ENCODE measurements around the gene SLIT3.

Gene SLIT3

DNA sequence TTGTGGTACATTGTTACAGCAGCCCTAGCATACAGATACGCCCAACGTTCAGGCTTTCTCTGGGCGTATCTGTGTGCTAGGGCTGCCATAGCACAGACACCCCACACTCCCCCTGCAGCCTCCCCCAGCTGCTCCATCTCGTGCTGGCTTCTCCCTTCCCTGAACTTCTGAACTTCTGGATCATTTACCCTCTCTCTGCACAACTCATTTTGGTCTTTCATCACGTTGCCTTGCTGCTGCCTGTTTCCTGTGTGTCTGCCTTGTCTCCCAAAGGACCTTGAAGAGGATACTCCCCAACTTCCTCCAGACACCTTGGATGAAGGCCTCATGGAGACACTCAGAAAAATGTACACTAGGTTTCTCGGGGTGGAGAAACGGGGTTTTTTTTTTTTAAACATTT, 37.3 kb downstream of the SLIT3 start:
- no peaks in the 10 kb centered on the region for H3K9me2 ChIP-seq (replicated peaks; ENCODE audit: low read depth, low read length)
- H3K9me3 ChIP-seq (ENCODE audit: insufficient read depth, low read depth, low read length) = no peaks in the 10 kb centered on the region
- no peak overlapping the region for H3K4me3 ChIP-seq (ENCODE audit: low read length, poor library complexity, severe bottlenecking)
- no peak overlapping the region for H3K9ac ChIP-seq (ENCODE audit: low read depth, low read length, poor library complexity, severe bottlenecking)
- H2AFZ ChIP-seq (ENCODE audit: low read length) = no peak overlapping the region
- no peaks in the 10 kb centered on the region for H3F3A ChIP-seq (ENCODE audit: low read depth)
- TF ChIP-seq EZH2phosphoT487 (IDR thresholded peaks at IDR 0.05; ENCODE audit: borderline replicate concordance) (no peak), CTCF (conservative IDR thresholded peaks at IDR 0.05; ENCODE audit: low read length) (no peak)
- H4K20me1 ChIP-seq (ENCODE audit: insufficient read depth, low read length, poor library complexity, severe bottlenecking) = no peaks in the 10 kb centered on the region
- no peaks in the 10 kb centered on the region for H3K27me3 ChIP-seq (ENCODE audit: insufficient read depth, low read length, poor library complexity, severe bottlenecking)
- H3K79me2 ChIP-seq (ENCODE audit: insufficient read depth, low read length) = no peaks in the 10 kb centered on the region
- no peak overlapping the region for H3K4me2 ChIP-seq (ENCODE audit: low read depth, low read length, poor library complexity, severe bottlenecking)
- no peaks in the 10 kb centered on the region for H3K4me1 ChIP-seq (ENCODE audit: insufficient read depth, low read length, poor library complexity, severe bottlenecking)
- no peaks in the 10 kb centered on the region for H3K36me3 ChIP-seq (ENCODE audit: insufficient read depth, low read length)

GRCh38 chr5:169260896-169261569, 39.9 kb downstream of the SLIT3 start:
- no peaks in the 10 kb centered on the region for H3F3A ChIP-seq (ENCODE audit: low read depth)

DNA sequence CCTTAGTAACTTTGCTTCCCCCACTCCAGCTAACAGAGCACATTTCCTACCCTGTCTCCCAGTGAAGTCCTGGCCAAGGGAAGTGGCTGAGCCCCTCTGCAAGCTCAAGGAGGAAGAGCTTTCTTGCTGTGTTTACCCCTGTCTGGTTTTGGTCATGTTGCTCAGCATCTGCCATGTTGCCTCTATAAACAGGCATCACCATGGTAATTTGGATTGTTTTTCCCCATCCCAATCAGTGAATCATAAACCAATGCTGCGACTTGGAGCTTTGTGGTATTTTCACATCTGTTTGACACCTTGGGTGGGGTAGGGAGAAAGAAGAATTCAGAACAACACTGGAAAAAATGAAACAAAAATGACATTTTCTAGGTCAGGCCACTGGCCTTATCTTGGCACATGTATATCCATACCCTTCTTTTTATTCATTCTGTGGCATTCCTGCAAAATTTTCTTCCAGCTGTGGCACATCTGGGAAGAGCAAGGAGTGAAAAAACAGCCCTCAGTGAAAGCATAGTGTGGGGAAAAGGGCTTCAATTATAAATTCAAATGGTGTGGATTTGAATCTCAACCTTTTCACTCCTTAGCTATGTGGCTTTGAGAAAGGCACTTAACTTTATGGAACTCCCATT, 42.5 kb downstream of the SLIT3 start:
- H3K36me3 ChIP-seq (ENCODE audit: insufficient read depth, low read length) = no peaks in the 10 kb centered on the region
- H3K4me2 ChIP-seq (ENCODE audit: low read depth, low read length, poor library complexity, severe bottlenecking) = no peak overlapping the region
- H3K9me2 ChIP-seq (replicated peaks; ENCODE audit: low read depth, low read length) = no peaks in the 10 kb centered on the region
- no peak for TF ChIP-seq EZH2phosphoT487 (IDR thresholded peaks at IDR 0.05; ENCODE audit: borderline replicate concordance)
- TF ChIP-seq CTCF (conservative IDR thresholded peaks at IDR 0.05; ENCODE audit: low read length) = no peak
- H3K4me1 ChIP-seq (ENCODE audit: insufficient read depth, low read length, poor library complexity, severe bottlenecking) = no peaks in the 10 kb centered on the region
- no peaks in the 10 kb centered on the region for H3F3A ChIP-seq (ENCODE audit: low read depth)
- no peaks in the 10 kb centered on the region for H3K79me2 ChIP-seq (ENCODE audit: insufficient read depth, low read length)
- H3K9me3 ChIP-seq (ENCODE audit: insufficient read depth, low read depth, low read length) = no peaks in the 10 kb centered on the region
- H3K9ac ChIP-seq (ENCODE audit: low read depth, low read length, poor library complexity, severe bottlenecking) = no peak overlapping the region
- H3K27me3 ChIP-seq (ENCODE audit: insufficient read depth, low read length, poor library complexity, severe bottlenecking) = no peaks in the 10 kb centered on the region
- no peak overlapping the region for H2AFZ ChIP-seq (ENCODE audit: low read length)
- no peaks in the 10 kb centered on the region for H4K20me1 ChIP-seq (ENCODE audit: insufficient read depth, low read length, poor library complexity, severe bottlenecking)
- H3K4me3 ChIP-seq (ENCODE audit: low read length, poor library complexity, severe bottlenecking) = no peak overlapping the region

More at GRCh38 chr5:169260896-169261569, 39.9 kb downstream of the SLIT3 start:
- Histone ChIP-seq H3K27me3 (ENCODE audit: insufficient read depth, low read length, poor library complexity, severe bottlenecking) (no peaks in the 10 kb centered on the region), H2AFZ (ENCODE audit: low read length) (no peak overlapping the region), H3K4me2 (ENCODE audit: low read depth, low read length, poor library complexity, severe bottlenecking) (no peak overlapping the region), H3K9me3 (ENCODE audit: insufficient read depth, low read depth, low read length) (no peaks in the 10 kb centered on the region), H3K4me1 (ENCODE audit: insufficient read depth, low read length, poor library complexity, severe bottlenecking) (no peaks in the 10 kb centered on the region), H3K9ac (ENCODE audit: low read depth, low read length, poor library complexity, severe bottlenecking) (no peak overlapping the region), H3K9me2 (replicated peaks; ENCODE audit: low read depth, low read length) (no peaks in the 10 kb centered on the region), H4K20me1 (ENCODE audit: insufficient read depth, low read length, poor library complexity, severe bottlenecking) (no peaks in the 10 kb centered on the region), H3K4me3 (ENCODE audit: low read length, poor library complexity, severe bottlenecking) (no peak overlapping the region), H3K36me3 (ENCODE audit: insufficient read depth, low read length) (no peaks in the 10 kb centered on the region), H3K79me2 (ENCODE audit: insufficient read depth, low read length) (no peaks in the 10 kb centered on the region)
- TF ChIP-seq CTCF (conservative IDR thresholded peaks at IDR 0.05; ENCODE audit: low read length) = no peak

Data from Loucy (cell line).